ENCODE measurements around the gene ZNF608. TPM values are rescaled to one million over a fixed set of nuclear protein-coding genes. Genes with fewer than 3 reads are reported as not detected.

ZNF608 gene
- total and polyA plus RNA-seq, 9 of the 15 experiments (the other 6 are each of a cell fraction or from before 2014, with no cell fraction given), result 0.38 to 1.5 (median 1.00) TPM

- peak overlapping the region; percentile 42 for H2AFZ ChIP-seq (ENCODE audit: low read depth, low read length)
- no peaks in the 10 kb centered on the region for H3K27me3 ChIP-seq (ENCODE audit: control insufficient read depth in 2 of 2, insufficient read depth in 2 of 2, low read length in 2 of 2)
- H3K79me2 ChIP-seq (ENCODE audit: control insufficient read depth, insufficient read depth, low read length), result no peaks in the 10 kb centered on the region
- no peaks in the 10 kb centered on the region for H3K9me3 ChIP-seq (replicated peaks; ENCODE audit: control insufficient read depth, insufficient read depth, low read depth, low read length)
- BruUV-seq (replicated peaks), result no TSS peak
- no peak overlapping the region for H3K4me3 ChIP-seq
- ChIA-PET POLR2A (interaction anchor here (0.5 to 1.3 kb wide), 3 partner anchors 8 to 18 kb away, joined by 3 to 4 read pairs (median 3); no protein-coding TSS in a partner anchor), CTCF (ENCODE audit: low intra/inter-chr PET ratio) (no interaction called here)
- no peak overlapping the region for H3K9ac ChIP-seq (ENCODE audit: insufficient read depth in 1 of 2, low read depth in 2 of 2, low read length in 2 of 2)
- in situ Hi-C loops (cut with MboI), result no loop called here
- H3K36me3 ChIP-seq (ENCODE audit: control insufficient read depth, insufficient read depth, low read length), result no peaks in the 10 kb centered on the region
- no peak overlapping the region for H3K4me2 ChIP-seq (ENCODE audit: insufficient read depth, low read length)
- DNase-seq (ENCODE audit: extremely low read depth in 1 of 4, low spot score in 3 of 4) (peak in 1 of 4 experiments; percentile 25), FAIRE-seq (no peak), ATAC-seq (peak; percentile 61; the same call in 2 of the 3 replicates)
- peak; percentile 59; the same call in 1 of the 2 replicates for TF ChIP-seq SPI1 (IDR thresholded peaks at IDR 0.05; ENCODE audit: borderline replicate concordance, low read depth, low read length)
- TF ChIP-seq MYBL2 (IDR thresholded peaks at IDR 0.05; ENCODE audit: low read depth), result peak; percentile 53
- TF ChIP-seq MYBL2 (CRISPR knock-in tag; IDR thresholded peaks at IDR 0.05; ENCODE audit: borderline replicate concordance), result no peak
- peak; percentile 31; the same call in 1 of the 2 replicates for TF ChIP-seq LEF1 (IDR thresholded peaks at IDR 0.05)
- peak; percentile 41 to 78; a peak in 2 of 4 replicates for TF ChIP-seq ETV6 (IDR thresholded peaks at IDR 0.05; ENCODE audit: borderline replicate concordance in 1 of 2, low read depth in 2 of 2, low read length in 1 of 2)
- no peak for TF ChIP-seq ETV6 (CRISPR knock-in tag; IDR thresholded peaks at IDR 0.05; ENCODE audit: borderline replicate concordance)
- TF ChIP-seq CBFB (CRISPR knock-in tag; IDR thresholded peaks at IDR 0.05), result no peak
- TF ChIP-seq GABPA (tag; conservative IDR thresholded peaks at IDR 0.05; ENCODE audit: low read depth), result 0 out of 2 replicates have a peak, but pooled peaks have one; percentile 27
- TF ChIP-seq ETV1 (tag; conservative IDR thresholded peaks at IDR 0.05; ENCODE audit: low read depth), result peak; percentile 58; the same call in 1 of the 2 replicates
- no peak for TF ChIP-seq ZNF592 (IDR thresholded peaks at IDR 0.05)
- peak; percentile 84 for TF ChIP-seq FOXM1 (IDR thresholded peaks at IDR 0.05; ENCODE audit: low read depth)
- no peak for TF ChIP-seq FOXM1 (CRISPR knock-in tag; IDR thresholded peaks at IDR 0.05; ENCODE audit: low read depth)
- intact Hi-C loops (cut with micrococcal nuclease), result no loop called here
- no peaks in the 10 kb centered on the region for H4K20me1 ChIP-seq (replicated peaks; ENCODE audit: control insufficient read depth, insufficient read depth, low read length)
- peaks cover 0 to 14% of the 10 kb centered on the region in 2 experiments; a peak in 2 of 5 replicates for H3K4me1 ChIP-seq (replicated peaks in 1 of 2; ENCODE audit: control insufficient read depth in 2 of 2, insufficient read depth in 2 of 2, low read length in 2 of 2)
- peak overlapping the region; percentile 64; the same call in 1 of the 3 replicates for H3K27ac ChIP-seq (ENCODE audit: extremely low read depth, low read depth, low read length)
- 37% methylated on average over 2 of the region's 2 CpGs for WGBS (ENCODE audit: insufficient coverage, low coverage, missing lambda C conversion rate)
- H3K9me1 ChIP-seq (ENCODE audit: control insufficient read depth, insufficient read depth, low read length), result no peaks in the 10 kb centered on the region
Measured at GRCh38 chr5:124713595-124713994, 32.8 kb downstream of the ZNF608 start.
